HK-2 (cell line): ENCODE measurements around the gene CHRNB1.

Experiments
- DNase-seq: peaks from one replicate; pipeline ENCODE4 v3.0.0-alpha.2; 2018; ENCODE audit not compliant: unreplicated experiment

The CHRNB1 gene, protein sequence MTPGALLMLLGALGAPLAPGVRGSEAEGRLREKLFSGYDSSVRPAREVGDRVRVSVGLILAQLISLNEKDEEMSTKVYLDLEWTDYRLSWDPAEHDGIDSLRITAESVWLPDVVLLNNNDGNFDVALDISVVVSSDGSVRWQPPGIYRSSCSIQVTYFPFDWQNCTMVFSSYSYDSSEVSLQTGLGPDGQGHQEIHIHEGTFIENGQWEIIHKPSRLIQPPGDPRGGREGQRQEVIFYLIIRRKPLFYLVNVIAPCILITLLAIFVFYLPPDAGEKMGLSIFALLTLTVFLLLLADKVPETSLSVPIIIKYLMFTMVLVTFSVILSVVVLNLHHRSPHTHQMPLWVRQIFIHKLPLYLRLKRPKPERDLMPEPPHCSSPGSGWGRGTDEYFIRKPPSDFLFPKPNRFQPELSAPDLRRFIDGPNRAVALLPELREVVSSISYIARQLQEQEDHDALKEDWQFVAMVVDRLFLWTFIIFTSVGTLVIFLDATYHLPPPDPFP

DNA sequence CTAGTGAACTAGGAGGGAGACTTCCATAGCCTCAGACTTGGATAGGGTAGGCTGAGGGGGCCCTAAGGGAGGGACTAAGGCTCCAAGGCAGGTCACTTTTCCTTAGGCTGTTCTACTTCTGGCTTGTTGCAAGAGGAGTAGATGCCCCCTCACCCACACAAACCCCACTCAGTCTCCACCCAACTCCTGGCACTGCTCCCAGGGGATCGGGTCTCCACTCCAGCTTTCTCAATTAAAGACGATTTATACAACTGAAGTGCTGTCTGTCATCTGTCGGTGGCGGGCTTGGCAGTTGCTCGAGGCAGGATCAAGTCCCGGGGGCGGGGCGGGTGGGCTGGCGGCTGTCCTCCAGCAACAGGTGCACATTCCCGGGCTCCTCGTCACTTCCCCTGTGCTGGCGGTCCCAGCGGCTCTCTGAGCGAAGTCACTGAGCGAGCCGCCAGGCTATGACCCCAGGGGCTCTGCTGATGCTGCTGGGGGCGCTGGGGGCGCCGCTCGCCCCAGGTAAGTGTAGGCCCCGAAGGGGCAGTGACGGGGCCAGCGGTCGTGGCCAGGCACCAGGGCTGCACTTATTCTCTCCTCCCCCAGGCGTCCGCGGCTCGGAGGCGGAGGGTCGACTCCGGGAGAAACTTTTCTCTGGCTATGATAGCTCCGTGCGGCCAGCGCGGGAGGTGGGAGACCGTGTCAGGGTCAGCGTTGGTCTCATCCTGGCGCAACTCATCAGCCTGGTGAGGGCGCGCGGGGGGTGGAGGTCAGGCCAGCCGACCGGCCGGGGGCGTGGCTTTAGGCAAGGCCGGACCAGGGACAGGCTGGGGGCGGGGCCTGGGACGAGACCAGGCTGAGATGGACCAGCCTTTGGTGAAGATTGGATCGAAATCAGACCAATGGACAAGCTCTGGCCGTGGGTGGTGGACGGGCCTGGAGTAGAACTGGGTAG, at the start of gene CHRNB1:
Gene CHRNB1 (plus strand): TSS at position 380 of the 937 bp plus-strand sequence. CDS start 67 bp downstream, at position 447.
- DNase-seq: peak; percentile 55

DNA sequence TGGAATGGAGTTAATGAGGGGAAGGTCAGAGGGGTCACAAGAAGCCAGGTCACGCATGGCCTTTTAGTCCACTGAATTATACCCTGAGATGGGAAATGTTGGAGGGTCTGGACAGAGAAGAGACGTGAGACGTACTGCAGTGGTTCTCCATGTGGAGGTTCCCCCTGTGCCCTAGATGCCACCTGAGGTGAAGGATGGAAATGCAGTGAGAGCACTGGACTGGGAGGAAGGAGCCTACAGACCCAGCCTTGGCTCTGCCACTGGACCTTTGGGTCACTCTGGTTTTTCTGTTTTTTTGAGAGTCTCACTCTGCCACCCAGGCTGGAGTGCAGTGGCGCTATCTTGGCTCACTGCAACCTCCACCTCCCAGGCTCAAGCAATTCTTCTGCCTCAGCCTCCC, 48.7 kb upstream of the CHRNB1 start:
- no peak for DNase-seq

DNA sequence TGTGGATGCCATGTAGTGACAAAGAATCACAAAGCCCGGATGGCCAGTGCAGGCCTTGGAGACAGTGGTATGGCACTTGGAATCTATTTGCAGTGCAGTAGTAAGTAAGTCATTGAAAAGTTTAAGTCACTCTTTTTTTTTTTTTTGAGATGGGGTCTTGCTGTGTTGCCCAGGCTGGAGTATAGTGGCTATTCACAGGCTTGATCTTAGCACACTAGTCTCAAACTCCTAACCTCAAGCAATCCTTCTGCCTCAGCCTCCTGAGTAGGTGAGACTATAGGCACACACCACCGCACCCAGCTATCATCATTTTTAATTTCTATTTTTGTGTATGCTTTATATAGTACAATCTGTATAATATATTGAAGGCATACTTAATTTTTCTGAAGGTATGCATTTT, 46.2 kb upstream of the CHRNB1 start:
- DNase-seq: no peak

DNA sequence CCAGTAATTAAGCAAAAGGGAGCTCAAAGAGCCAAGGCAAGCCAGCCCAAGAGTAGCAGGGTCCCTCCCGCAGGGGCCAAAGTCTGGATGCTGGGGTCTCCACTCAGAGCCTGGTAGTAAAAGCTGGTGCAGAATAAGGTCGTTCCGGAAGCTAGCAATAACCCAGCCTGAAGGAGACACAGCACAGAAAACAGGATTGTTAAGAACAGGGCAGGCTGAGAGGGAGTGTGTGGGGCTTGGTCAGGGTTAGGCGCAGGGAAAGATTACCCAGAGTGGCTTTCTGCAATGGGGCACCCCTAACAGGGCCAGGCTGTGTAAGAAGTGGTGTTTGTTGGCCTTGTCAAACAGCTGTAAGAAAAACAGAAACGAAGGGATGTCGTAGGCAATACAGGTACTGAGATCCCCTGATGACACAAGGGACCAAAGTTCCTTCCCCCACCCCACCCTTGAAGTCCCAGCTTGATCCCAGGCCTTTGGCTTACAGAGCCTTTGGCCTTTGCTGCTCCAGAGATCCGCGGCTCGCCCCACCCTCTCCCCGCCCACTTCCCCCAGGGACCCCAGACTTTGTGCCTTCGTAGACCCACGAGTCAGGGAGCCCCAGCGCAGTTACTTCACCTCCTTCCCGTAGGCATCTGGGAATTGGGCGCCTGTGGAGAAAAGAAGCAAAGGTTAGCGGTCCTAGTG, 41.7 kb upstream of the CHRNB1 start:
- no peak for DNase-seq

DNA sequence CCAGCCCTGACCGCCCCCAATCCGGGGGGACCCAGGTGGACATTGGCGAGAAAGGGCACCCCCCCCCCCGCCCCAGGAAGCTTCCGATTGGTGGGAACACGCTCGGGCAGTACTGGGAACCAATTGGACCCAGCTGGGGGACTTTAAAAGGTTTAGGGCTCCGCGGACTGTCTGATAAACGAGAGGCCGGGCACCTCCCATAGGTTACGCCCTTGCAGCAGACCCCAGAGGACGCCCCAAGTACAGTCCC, 41.2 kb upstream of the CHRNB1 start:
- DNase-seq: no peak

DNA sequence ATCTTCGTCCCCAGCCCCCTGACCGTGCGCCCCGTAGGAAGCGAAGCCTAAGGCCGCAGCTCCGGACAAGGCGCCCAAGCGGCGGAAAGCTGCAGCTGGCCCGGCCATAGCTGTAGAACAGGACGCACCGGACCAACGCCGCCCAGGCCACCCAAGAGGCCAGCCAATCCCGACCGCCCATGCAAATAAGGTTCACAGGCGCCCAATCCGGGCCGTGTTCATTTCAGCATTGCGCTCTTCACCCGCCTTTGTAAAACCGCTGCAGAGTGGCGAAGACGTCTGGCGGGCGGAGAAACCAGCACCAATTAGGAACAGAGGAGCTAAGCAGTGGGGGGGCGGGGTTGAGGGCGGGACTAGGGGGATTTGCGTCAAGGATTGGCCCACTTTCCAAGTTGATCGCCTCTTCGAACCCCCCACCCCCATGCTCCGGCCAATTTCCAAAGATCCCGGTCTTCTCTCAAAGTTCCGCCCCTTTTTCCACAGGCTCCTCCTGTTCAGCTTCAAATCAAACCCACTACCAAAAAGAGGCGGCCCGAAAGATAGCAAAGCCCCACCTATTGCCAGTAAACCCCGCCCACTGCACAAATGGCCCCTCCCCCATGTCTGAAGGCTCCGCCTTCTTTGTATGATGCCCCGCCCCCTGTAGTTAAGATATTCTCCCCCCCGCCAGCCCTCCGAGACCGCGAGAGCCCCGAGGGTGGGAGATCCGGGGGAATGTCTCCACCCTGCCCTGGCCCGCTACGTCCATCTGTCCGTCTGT, 40.7 kb upstream of the CHRNB1 start, which contains the start of gene TMEM256:
Gene TMEM256 (minus strand): TSS at position 121 of the 760 bp plus-strand sequence. CDS start 13 bp downstream, at position 108.
- DNase-seq: peak; percentile 99

DNA sequence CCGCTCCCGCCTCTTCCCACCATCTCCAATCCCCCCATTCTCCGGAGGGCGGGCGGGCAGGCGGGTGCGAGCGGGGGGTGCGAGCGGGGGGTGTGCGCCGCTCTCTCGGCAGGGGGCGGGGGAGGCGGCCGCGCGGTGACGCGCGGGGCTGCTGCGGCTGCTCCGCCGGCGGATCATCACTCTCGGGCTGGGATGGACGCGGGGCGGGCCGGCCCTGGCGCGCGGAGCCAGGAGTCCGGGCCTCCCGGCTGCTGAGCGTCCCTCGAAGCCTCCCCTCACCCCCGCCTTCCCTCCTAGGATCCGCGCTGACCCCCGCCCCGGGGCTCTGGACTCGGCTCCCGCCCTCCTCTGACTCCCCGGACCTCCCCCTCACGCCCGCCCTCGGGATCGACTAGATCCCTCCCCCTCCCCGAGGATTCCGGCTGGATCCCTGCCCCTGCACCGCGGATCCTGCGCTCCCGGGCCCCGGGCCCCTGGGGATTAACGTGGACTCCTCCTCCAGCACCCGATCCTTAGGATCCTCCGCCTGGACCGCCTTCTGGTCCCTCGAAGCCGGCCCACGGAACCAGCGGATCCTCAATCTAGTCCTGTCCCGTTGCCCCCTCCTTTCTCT, 40.0 kb upstream of the CHRNB1 start:
- DNase-seq: peak; percentile 53

DNA sequence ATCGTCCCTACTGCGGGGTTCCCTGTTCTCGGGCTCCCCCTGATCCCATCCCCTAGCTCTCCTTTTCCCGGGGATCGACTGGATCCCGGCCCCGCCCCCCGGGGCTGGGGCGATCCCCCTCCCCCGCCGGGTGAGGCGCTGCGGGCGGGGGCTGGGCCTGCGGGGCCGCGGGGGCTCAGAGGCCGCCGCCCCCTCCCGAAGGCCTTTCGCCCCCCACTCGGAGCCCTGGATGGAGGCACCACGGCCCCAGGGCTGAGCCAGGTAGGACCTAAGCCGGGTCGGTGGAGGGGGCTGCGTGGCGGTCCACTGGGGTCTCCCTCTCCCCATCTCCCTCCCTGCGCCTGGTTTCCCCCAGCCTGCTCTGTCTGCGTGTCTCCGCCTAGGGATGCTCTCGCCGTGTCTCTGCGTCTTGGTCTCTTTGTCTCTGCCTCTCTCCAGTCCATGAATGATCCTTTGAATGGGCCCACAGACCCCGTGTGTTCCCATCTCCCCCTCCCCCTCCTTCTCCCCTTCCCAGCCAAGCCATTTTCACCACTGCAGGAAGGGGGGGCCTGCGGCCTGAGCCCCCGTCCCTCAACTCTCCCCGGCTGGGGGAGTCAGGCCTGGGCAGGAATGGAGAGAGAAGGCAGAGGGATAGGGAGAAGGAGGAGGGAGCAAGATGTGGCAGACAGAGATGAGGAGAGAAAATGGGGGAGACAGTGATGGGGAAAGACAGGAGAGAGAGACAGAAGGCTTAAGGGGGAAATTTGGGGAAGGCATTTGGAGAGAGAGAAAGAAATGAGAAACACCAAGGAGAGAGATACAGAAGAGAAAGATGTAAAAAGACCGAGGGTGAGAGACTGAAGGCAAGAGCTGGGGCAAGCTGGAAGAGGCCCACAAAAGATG, 39.3 kb upstream of the CHRNB1 start:
- DNase-seq: no peak

DNA sequence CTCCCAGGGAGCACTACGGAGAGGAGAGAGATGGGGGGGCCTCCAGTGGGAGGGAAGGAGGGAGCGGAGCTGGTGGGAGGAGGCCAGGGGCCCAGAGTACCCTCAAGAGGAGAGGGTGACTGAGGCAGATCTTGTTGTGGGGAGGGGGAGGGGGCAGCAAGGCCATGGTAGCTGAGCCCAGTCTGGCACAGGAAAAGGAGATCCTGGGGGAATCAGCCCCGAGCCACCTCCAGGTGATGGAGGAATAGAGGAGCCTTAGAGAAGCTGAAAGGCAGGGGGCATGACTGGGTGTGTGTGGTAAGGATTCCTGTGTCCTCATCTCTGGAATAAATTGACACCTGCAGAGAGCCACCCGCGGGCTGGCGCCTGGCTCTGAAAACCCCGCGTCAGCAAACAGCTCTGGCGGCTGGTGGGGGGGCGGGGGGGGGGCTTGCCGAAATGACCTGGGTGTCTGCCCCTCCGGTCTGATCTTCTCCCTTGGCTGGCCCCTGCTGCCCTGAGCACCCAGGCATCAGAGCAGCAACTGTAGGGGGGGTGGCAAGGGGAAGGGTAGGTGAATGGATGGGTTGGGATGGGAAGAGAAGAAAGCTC, 38.5 kb upstream of the CHRNB1 start:
- DNase-seq: no peak

DNA sequence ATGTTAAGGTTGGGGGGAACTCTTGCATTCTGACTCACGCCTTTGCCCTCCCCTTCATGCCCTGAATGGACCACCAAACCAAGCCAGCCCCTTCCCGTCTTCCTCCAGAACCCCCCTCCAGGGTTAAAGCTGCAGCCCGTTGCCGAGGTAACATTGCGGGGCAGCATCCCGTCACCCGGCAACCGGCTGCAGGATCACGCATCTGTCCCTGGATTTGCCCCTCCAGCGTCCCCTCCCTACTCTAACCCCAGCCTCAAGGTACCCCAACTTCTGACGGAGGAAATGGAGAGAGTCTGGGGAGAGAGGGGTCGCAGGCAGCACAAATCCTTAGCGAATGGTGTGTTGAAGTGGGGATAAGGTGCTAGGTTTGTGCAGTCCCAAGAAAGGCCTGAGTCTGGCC, 37.8 kb upstream of the CHRNB1 start:
- DNase-seq: no peak

DNA sequence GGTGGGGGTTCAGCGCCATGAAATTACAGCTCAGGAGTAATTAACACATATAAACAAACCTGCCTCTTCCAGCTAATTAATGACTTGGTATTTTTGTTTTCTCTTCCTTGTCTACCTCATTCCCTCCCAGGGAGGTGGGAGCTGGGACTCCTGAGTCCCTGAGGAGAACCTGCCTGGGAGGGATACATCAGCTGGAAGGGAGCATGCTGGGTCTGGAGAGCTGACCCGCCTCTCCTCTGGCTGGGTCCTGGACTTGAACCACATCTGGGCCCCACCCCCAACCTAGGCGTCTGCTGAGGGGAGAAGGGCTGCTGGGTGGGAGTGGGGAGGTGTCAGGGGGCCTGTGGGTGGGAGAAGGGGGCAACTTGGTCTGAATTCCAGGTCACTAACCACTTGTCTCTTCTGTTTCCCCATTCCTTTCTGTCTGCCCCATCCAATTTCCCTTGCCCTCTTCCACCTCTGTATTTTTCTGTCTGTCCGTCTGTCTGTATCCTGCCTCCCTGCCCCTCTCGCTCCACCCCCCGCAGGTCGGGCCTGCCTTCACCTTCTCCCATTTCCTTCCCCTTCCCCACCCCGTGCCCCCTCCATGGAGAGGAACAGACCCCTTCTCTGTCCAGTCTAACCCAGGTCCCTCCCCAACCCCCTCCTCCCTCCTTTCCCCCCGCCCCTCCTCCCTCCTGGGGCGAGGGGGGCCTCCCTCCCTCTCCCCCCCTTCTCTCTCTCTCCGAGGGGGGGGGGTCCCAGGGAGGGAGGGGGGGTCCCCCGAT, 37.2 kb upstream of the CHRNB1 start, which contains the start of gene NLGN2:
Gene NLGN2 (plus strand): TSS at position 361 of the 767 bp plus-strand sequence. CDS start 411 bp downstream, outside the sequence.
- no peak for DNase-seq

DNA sequence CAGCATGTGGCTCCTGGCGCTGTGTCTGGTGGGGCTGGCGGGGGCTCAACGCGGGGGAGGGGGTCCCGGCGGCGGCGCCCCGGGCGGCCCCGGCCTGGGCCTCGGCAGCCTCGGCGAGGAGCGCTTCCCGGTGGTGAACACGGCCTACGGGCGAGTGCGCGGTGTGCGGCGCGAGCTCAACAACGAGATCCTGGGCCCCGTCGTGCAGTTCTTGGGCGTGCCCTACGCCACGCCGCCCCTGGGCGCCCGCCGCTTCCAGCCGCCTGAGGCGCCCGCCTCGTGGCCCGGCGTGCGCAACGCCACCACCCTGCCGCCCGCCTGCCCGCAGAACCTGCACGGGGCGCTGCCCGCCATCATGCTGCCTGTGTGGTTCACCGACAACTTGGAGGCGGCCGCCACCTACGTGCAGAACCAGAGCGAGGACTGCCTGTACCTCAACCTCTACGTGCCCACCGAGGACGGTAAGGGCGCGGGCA, 36.6 kb upstream of the CHRNB1 start:
- DNase-seq: no peak

DNA sequence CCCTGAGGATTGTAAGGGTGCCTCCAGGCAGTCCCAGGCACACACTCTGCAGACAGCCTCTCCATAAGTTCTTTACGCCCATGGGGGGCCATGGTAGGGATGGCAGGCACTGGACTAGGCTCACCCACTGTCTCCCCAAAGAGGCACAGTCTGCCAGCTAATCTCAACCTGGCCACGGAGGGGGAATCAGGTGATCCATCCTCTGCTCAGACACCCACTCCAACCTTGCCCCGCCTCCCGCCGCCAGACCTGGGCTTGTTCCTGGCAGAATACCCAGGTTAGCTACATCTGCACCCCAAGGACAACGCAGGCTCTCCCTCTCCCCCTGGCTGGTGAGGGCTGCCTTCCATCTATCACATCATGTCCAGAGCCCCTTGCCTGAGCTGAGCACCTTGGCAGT, 36.0 kb upstream of the CHRNB1 start:
- DNase-seq: no peak

DNA sequence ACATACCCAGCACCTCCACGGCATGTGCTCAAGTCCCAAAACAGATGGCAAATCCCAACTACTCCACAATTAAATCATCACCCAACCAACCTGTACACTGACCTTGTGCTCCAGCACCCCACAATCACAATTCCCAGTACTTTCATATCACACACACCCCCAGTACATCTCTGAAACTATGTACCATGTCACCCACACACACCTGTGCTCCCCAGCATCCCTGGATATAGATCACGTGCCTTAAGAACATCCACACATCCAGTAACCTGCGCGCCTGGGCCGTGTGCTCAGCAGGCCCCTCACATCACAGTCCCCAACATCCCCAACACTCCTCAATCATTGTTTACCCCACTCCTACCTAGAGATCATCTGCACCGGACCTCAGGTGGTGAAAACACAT, 35.1 kb upstream of the CHRNB1 start:
- DNase-seq: no peak

DNA sequence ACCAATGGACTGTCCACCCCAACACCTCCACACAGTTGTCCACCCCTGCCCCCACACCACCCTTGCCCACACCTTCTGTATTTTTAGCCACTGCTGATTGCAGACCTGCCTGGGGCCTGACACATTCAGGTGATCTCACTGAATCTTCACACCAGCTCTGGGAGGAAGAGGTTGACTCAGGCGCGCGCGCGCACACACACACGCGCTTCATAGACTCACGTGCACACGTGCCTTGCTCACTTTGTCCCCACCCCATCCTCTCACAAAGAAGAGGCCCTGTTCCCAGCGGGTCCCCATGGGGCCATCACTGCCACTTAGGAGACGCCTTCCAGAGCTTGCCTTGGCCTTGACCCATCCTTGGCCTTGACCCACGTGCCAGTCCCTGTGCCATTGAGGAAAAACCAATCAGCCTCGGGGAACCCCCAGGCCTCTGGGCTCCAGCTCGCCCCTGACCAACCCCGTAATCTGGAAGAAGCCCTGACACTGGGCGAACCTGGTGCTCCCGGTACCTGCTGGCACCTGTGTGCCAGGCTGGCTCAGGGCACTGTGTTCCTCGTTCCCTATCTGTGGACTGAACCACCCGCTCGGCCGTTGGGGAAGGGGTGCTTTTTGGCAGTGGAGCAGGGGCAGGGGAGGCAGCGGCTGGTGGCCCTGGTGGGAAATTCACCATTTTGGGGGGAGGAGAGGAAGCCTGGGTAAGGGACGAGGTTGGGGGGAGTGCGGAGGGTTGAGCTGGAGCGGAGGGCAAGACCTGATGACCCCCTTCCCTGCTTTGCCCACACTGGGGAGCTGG, 34.0 kb upstream of the CHRNB1 start:
- no peak for DNase-seq

DNA sequence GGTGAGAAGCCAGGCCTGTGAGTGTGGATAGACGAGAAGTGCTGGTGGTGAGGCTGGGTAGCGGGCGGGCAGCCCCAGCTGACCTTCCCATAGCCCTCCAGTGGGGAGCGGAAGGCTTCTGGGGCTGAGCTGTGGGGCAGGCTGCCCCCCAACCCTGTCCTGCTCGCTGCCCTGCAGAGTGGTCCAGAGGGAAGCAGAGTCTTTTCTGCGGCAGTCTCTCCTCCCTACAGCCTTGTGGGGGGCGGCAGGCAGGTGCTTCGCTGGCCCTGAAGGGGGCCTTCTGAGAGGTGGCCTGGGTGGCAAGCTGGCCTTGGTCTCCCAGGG, 33.5 kb upstream of the CHRNB1 start:
- DNase-seq: no peak

DNA sequence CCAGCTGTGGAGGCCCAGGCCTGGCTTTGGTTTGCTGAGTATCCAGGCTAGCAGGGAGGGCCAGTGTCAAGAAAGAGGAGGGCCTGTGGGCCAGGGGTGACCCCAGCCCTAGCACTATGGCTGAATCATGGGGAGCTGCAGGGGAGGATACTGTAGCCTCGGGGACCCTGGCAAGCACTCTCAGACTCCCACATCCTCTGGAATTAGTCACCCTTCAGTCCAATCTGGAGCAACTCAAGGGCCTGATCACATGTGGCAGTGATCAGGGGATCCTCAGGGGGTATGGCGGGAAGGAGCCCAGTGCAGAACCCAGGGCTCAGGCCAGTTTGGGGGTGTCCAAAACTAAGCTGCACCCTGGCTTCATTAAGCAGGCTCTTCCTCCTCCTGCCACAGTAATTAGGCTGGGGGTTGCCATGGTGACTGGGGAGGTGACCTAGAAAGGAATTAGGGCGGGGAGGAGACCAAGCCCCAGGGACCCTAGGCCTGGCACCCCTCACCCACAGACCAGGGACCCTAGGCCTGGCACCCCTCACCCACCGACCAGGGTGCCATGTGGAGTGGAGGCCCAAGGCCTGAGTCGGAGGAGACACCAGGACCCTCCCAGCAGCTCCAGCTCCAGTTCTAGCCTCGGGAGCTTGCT, 31.4 kb upstream of the CHRNB1 start:
- no peak for DNase-seq
